Fibroblast of lung (primary cell): Measurements from ENCODE around the gene NECAB3.

Experiments
- EZH2 ChIP-seq: IDR thresholded peaks from 2 replicates; pipeline ENCODE4 v1.5.1; 2012; ENCODE audit warnings: low read length, control low read depth, mild to moderate bottlenecking; ENCODE audit errors: missing control alignments
- TF ChIP-seq, protein P1 (sequence below), 2 donors: IDR thresholded peaks in 1 of 2; conservative IDR thresholded peaks in 1 of 2; 1 replicate in 1 of 2; 2 replicates in 1 of 2; pipeline ENCODE4 v1.5.1; 2011 to 2012; ENCODE audit warnings: low read length in 2 of 2, control low read depth in 1 of 2, inconsistent platforms in 1 of 2, low read depth in 1 of 2, mild to moderate bottlenecking in 1 of 2

DNA sequence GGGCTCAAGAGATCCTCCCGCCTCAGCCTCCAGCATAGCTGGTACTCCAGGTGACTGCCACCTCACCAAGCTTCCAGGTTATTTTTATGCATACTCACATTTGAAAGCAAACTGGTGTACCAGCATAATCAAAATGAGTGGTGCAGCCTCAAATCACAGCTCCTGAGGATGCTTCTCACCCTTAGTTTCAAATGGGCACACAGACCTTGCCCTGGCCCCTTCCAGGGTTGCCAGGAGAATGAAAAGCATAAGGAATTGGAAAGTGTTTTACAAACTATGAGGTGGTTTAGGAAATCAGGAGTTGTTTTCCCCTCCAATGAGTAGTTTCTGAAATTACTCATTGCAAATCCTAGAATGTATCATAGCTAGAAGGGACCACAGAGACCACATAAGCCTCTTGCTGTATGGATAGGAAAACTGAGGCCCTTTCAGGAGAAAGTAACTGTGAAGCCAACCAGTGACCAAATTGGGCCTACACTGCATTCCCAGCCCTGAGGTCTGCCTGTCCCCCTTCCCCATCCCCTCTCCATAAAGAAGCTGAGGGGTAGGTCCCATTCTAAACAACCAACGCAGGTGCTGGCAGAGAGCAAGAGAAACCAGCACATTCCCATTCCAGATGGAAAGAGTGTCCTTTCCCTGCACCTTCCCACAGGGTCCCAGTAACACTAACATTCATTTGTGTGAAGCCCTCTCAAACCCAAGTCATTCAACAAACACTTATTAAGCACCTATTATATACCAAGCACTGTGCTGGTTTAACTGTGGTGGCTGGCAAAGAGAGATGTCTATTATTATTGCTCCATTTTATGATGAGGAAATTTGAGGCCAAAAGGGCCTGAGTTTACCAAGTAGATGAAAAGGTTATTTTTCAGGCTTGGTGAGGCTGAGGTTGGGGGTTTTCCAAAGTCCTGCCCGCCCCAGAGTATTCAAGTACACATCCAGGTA lies 14.0 kb upstream of the NECAB3 start:
- TF ChIP-seq, protein P1, sequence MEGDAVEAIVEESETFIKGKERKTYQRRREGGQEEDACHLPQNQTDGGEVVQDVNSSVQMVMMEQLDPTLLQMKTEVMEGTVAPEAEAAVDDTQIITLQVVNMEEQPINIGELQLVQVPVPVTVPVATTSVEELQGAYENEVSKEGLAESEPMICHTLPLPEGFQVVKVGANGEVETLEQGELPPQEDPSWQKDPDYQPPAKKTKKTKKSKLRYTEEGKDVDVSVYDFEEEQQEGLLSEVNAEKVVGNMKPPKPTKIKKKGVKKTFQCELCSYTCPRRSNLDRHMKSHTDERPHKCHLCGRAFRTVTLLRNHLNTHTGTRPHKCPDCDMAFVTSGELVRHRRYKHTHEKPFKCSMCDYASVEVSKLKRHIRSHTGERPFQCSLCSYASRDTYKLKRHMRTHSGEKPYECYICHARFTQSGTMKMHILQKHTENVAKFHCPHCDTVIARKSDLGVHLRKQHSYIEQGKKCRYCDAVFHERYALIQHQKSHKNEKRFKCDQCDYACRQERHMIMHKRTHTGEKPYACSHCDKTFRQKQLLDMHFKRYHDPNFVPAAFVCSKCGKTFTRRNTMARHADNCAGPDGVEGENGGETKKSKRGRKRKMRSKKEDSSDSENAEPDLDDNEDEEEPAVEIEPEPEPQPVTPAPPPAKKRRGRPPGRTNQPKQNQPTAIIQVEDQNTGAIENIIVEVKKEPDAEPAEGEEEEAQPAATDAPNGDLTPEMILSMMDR (conservative IDR thresholded peaks at IDR 0.05 in 1 of 2, IDR thresholded peaks at IDR 0.05 in 1 of 2; ENCODE audit: low read depth in 1 of 2, low read length in 2 of 2): no peak
- TF ChIP-seq EZH2: no peak
